ENCODE data around the gene TTC1. TPM values are rescaled to one million over a fixed set of nuclear protein-coding genes. Genes with fewer than 3 reads are reported as not detected.
"Not testable (repeated sequence)": the region's sequence is repeated elsewhere in the genome, so short reads cannot be mapped to it uniquely, and the experiment has no call there.

TTC1 gene
- total RNA-seq, 6 donors from 2014 or later = 28.5 to 46.7 (median 38.8) TPM

- DNase-seq = peak in 1 of 2 donors; percentile 44
- Histone ChIP-seq H3K9me3 (no peaks in the 10 kb centered on the region), H3K36me3 (no peaks in the 10 kb centered on the region), H3K4me3 (no peak overlapping the region), H3K27ac (no peak overlapping the region), H3K27me3 (no peaks in the 10 kb centered on the region), H3K4me1 (peaks cover 0 to 6% (median 2%) of the 10 kb centered on the region in 4 donors)
- TF ChIP-seq EP300 (IDR thresholded peaks at IDR 0.05) (no peak), CTCF (IDR thresholded peaks at IDR 0.05) (peak in 5 of 6 experiments; percentile 24 to 59 (median 46))
- WGBS, 2 donors = 27 to 40% methylated on average over 8 to 12 of the region's 12 CpGs
- ATAC-seq (ENCODE audit: low FRiP score in 2 of 2) = peak; percentile 71 to 81
Observed at GRCh38 chr5:159965031-159965837, 43.7 kb upstream of the TTC1 start.

GRCh38 chr5:159965838-159966128 lies 43.2 kb upstream of the TTC1 start:
- H3K36me3 ChIP-seq = not testable (repeated sequence)
- WGBS, 2 donors = 70 to 72% methylated on average over 4 of the region's 4 CpGs

GRCh38 chr5:159969966-159970365 lies 39.0 kb upstream of the TTC1 start:
- H3K27ac ChIP-seq = no peak overlapping the region
- no peak for TF ChIP-seq CTCF (IDR thresholded peaks at IDR 0.05)
- TF ChIP-seq POLR2AphosphoS5 (IDR thresholded peaks at IDR 0.05) = no peak
- no peak for TF ChIP-seq POLR2A (IDR thresholded peaks at IDR 0.05)
- TF ChIP-seq EP300 (IDR thresholded peaks at IDR 0.05) = no peak
- H3K36me3 ChIP-seq = no peaks in the 10 kb centered on the region
- H3K4me3 ChIP-seq = no peak overlapping the region
- peaks cover 5 to 19% (median 10%) of the 10 kb centered on the region in 4 donors for H3K4me1 ChIP-seq
- ATAC-seq (ENCODE audit: low FRiP score in 2 of 2) = no peak
- H3K27me3 ChIP-seq = peaks cover 0 to 20% (median 10%) of the 10 kb centered on the region in 4 donors
- no peaks in the 10 kb centered on the region for H3K9me3 ChIP-seq
- DNase-seq = no peak

More at GRCh38 chr5:159965838-159966128, 43.2 kb upstream of the TTC1 start:
- not testable (repeated sequence) for H3K27me3 ChIP-seq; DNase-seq; H3K4me1 ChIP-seq; H3K4me3 ChIP-seq; H3K9me3 ChIP-seq; ATAC-seq (ENCODE audit: low FRiP score in 2 of 2); H3K27ac ChIP-seq

- no peak overlapping the region for H3K27ac ChIP-seq
- 78 to 80% methylated on average over 4 of the region's 4 CpGs for WGBS, 2 donors
- H3K4me3 ChIP-seq = no peak overlapping the region
- H3K9me3 ChIP-seq = no peaks in the 10 kb centered on the region
- ATAC-seq (ENCODE audit: low FRiP score in 2 of 2) (no peak), DNase-seq (no peak)
- no peak for TF ChIP-seq CTCF (IDR thresholded peaks at IDR 0.05)
- no peak for TF ChIP-seq POLR2A (IDR thresholded peaks at IDR 0.05)
- no peak for TF ChIP-seq POLR2AphosphoS5 (IDR thresholded peaks at IDR 0.05)
- no peak for TF ChIP-seq EP300 (IDR thresholded peaks at IDR 0.05)
- peaks cover 5 to 13% (median 8%) of the 10 kb centered on the region in 4 donors for H3K4me1 ChIP-seq
- no peaks in the 10 kb centered on the region for H3K36me3 ChIP-seq
- H3K27me3 ChIP-seq = peaks cover 0 to 20% (median 10%) of the 10 kb centered on the region in 4 donors
Observed at GRCh38 chr5:159971038-159971437, 37.9 kb upstream of the TTC1 start.

- no peaks in the 10 kb centered on the region for H3K9me3 ChIP-seq
- ATAC-seq (ENCODE audit: low FRiP score in 2 of 2) = no peak
- DNase-seq = no peak
- peaks cover 0 to 20% (median 10%) of the 10 kb centered on the region in 4 donors for H3K27me3 ChIP-seq
- no peaks in the 10 kb centered on the region for H3K36me3 ChIP-seq
- TF ChIP-seq POLR2AphosphoS5 (IDR thresholded peaks at IDR 0.05) = no peak
- no peak for TF ChIP-seq CTCF (IDR thresholded peaks at IDR 0.05)
- no peak for TF ChIP-seq EP300 (IDR thresholded peaks at IDR 0.05)
- 43 to 54% methylated on average over 9 to 11 of the region's 11 CpGs for WGBS, 2 donors
- no peak overlapping the region for H3K27ac ChIP-seq
- peak overlapping the region in 3 of 4 donors; percentile 34 to 39 (median 37) for H3K4me3 ChIP-seq
- H3K4me1 ChIP-seq = peaks cover 5 to 13% (median 8%) of the 10 kb centered on the region in 4 donors
Observed at GRCh38 chr5:159971514-159971913, 37.4 kb upstream of the TTC1 start.
